Forelimb muscle (tissue), 1 donor: ENCODE data around the gene KRT33A. TPM values are rescaled to one million over a fixed set of nuclear protein-coding genes. Genes with fewer than 3 reads are reported as not detected.
"Not testable (repeated sequence)": the region's sequence is repeated elsewhere in the genome, so short reads cannot be mapped to it uniquely, and the experiment has no call there.

Experiments
- DNase-seq: peaks from one replicate; pipeline ENCODE4 v3.0.0-alpha.2; 2013; ENCODE audit warnings: low read depth
- polyA plus RNA-seq: library from polyadenylated mRNA; unstranded; fragments of 120-200 nt; gene quantifications from one replicate; pipeline ENCODE4 v1.2.1, GENCODE V29; 2013; ENCODE audit not compliant: insufficient read length

Gene KRT33A
- not detected for polyA plus RNA-seq

DNA sequence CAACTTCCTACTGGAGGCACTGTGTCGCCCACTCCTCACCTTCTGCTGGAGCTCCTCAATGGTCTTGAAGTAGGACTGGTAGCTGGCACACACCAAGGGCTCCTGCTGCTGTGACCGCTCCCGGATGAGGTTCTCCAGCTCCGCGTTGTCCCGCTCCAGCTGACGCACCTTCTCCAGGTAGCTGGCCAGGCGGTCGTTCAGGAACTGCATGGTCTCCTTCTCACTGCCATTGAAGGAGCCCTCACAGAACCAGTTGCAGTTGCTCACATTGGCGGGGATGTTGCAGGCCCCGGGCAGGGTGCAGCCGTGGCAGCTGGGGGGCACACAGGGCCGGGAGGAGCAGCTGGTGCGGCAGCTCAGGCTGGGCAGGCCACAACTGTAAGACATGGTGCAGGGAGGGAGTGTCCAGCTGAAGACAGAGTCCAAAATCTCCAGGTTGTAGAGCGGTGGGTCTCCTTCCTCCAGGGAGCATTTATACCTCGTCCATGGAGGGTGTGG, at the start of gene KRT33A:
TSS of gene KRT33A (minus strand) at position 448 of the 498 bp plus-strand sequence. CDS start at position 387, 61 bp downstream.
- DNase-seq: not testable (repeated sequence)

DNA sequence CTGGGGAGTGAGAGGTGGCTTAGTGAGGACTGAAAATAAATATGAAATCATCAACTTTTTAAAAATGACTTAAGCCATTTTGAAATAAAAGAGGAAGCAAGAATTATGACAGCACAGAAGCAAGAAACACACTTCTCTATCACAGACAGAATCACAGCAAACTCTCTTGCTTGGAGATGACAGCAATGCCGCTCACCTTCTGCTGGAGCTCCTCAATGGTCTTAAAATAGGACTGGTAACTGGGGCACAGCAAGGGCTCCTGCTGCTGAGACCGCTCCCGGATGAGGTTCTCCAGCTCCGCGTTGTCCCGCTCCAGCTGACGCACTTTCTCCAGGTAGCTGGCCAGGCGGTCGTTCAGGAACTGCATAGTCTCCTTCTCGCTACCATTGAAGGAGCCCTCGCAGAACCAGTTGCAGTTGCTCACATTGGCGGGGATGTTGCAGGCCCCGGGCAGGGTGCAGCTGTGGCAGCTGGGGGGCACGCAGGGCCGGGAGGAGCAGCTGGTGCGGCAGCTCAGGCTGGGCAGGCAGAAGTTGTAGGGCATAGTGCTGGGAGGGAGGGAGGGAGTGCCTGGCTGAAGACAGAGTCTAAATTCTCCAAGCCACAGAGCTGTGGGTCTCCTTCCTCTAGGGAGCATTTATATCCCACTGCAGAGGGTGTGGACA, 46.5 kb upstream of the KRT33A start, which contains the start of gene KRT31:
TSS of gene KRT31 (minus strand) at position 613 of the 665 bp plus-strand sequence. CDS start at position 544, 69 bp downstream.
- no peak for DNase-seq

DNA sequence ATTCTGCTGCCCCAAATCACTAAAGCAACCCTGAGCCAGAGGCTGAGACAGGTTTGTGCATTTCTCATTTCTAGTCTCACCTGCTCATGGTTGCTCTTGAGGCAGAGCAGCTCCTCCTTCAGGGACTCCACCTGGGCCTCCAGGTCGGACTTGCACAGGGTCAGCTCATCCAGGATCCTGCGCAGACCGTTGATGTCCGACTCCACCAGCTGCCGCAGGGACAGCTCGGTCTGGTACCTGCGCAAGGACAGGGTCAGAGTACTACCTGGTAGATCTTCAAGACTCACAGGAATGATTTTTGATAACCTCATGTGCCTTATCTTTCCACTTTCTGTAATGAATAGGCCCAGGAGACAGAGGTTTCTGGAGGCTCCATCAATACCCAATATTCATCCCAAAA, 45.7 kb upstream of the KRT33A start:
- no peak for DNase-seq

DNA sequence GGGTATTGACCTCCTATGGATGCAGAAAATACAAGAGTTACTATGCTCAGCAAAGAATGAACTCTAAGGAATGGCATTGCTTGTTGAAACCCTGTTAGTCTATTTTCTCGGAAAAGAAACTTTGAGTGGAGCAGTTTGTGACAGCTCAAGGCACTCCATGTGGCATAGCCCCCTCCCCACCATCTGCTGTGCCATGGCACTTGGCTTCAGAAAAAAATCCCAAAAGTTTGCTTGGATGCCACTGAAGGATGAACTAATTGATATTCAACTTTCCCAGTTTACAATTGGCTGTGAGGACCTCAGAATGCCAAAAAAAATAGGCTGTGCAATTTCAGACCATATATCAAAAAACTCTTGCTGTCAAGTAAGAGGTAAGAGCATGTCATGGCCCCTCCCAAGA, 45.0 kb upstream of the KRT33A start:
- no peak for DNase-seq

DNA sequence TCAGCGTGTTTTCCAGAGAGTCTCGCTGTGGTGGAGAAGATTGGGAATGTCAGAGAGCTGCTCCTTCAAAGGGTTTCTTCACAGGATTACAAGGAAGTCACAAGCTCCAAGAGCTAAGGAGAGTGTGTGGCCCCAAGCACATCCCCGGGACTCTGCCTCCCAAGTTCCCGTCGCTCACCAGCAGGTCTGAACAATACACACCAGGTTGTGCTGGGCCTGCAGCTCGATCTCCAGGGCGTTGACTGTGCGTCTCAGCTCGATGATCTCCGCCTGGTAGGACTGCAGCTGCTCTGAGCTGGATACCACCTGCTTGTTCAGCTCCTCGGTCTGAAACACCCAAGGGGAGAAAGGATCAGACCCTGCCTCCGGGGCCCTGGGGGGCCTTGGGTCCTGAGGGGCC, 44.4 kb upstream of the KRT33A start:
- not testable (repeated sequence) for DNase-seq

DNA sequence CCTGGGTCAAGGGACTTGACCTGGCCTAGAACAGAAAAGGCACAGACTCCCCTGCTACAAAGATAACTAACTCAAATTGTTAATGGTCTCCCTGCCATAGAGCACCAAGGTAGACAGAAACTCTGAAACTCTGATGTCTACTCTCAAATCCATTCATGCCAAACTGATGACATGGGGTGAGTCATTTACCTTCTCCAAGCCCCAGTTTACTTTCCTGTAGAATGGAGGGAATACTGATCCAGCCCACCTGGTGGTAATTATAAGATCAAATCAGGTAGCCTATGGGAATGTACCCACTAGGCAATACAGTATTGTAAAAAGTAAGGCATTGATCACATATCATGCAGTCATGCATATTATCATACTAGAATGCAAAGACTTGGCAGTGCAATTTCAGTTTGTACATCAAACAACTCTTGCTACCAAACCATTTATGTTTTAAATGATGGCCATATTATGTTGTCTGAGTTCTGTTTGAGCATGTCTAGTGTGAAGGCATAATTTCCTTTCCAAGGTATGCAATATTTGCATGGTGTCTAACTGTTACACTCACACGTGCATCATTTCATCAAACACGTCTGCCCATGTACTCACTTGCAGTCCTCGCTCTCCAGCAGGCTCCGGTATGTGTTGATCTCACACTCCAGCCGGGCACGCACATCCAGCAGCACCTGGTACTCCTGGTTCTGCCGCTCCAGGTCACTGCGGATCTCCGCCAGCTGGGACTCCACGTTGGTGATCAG, 43.8 kb upstream of the KRT33A start:
- no peak for DNase-seq

DNA sequence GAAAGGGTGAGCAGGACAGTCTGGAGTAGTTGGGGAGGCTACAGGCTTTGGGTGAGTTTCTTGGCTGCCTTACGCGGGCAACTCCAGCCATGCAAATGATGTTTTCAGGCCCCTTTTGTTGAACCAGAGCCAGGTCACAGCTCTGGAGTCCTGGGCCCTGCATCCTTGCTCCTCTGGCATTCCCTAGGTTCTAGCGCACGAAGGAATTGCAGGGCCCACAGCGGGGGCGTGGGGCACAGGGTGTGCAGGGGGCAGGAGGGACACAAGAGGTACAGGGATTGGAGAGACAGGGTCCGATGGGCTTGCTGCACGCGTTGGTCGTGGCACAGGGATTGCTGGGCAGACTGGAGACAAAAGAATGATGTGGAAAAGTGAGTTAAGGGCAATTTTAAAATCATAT, 43.2 kb upstream of the KRT33A start:
- DNase-seq: no peak

DNA sequence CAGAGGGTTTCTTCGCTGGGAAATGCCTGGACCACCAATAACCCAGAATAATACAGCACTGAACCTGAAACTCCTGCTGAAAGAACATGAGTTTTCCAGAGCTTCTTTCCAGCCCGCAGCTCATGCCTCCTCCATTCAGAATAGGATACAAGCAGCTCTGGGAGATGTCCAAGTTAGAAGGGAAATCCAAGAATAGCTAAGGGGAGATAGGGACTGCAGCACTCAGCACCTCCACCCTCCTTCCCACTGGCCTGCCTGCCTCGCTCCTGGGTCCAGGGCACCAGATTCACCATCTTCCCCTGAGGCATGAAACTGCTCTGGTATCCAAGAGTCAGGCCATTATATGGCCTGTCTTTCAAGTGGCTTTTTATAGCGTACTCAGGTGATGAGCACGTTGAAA, 42.7 kb upstream of the KRT33A start:
- DNase-seq: no peak

DNA sequence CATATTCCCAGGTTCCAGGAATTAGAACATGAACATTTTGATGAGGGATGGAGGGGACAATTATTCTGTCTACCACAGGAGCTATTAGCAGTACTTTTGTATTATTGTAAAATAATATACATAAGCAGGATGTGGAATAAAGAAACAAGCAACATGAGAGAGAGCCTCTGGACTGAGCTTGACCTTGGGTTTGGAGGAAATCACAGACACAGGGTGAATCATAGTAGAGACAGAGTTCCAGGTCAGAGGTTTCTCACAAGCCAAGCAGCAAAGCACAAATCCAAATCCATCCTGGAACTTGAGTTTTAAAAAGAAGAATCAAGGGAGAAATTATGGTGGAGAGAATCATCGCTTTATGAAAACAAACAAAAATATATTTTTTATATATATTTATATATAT, 41.6 kb upstream of the KRT33A start:
- DNase-seq: no peak

DNA sequence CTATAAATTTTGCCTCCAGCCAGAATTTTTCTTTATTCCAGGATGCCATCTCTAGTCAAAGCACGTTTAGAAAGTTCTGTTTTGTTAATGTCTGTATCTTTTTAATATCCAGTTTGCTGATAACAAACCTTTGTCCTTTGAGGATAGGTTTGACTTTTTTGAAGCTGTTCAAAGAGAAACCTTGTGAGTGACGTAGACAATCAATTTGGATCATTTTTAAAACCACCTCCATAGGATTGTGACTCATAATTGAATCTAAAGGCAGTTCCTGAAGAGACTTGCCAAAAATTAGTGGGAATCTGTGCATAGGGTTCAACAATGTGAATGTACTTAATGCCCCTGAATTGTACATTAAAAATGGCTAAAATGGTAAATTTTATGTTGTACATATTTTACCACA, 40.9 kb upstream of the KRT33A start:
- no peak for DNase-seq

DNA sequence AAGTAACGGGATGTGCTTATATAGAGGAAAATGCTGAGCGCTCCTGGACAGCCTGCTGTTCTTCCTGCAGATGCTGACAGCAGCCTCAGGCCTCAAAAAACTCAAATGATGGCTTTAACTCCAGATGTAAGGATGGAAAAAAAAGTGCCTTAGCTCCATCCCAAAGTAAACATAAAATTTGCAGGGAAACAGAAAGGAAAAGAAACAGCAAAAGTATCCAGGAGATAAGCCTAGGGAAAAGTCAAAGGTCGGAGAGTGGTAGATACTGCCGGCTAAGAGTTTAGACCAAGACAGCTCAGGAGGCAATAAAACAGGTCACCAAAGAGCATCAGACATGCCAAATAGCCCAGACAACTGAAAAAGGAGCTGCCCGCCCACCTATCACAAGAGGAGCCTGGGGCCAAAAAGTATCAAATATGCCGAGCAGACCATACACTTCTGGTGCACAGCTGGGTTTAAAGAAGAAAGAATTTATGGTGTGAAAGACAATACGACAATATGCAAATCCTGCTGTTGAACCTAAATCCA, 39.8 kb upstream of the KRT33A start:
- DNase-seq: no peak

DNA sequence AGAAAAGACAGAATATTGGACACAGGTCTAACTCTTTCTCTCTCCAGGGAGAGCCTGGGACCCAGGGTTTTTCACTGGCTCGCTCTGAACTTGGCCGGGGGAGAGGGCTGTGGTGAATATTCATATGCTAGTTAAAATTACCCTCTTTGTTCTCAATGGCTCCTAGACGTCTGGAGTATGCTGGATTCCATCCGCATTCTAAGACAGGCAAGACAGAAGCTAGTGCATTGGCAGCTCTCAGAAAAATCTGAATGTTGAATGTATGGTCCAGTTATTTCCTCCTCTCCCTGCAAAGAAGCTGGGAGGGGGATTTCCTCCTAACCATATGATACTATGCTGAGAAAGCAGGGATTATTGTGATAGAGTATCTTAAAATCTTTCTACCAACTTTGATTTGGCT, 37.0 kb upstream of the KRT33A start:
- DNase-seq: no peak

DNA sequence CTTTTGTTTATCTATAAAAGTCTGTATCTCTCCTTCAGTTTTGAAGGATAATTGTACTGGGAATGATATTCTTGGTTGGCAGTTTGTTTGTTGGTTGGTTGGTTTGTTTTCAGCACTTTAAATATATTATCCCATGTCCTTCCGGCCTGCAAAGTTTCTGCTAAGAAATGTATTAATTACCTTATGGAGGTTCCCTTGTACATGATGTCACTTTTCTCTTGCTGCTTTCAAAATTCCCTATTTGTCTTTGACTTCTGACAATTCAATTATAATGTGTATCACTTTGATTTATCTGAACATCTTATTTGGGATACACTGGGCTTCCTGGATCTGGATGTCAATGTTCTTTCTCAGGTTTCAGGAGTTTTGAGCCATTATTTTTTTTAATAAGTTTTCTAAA, 35.6 kb upstream of the KRT33A start:
- DNase-seq: no peak

DNA sequence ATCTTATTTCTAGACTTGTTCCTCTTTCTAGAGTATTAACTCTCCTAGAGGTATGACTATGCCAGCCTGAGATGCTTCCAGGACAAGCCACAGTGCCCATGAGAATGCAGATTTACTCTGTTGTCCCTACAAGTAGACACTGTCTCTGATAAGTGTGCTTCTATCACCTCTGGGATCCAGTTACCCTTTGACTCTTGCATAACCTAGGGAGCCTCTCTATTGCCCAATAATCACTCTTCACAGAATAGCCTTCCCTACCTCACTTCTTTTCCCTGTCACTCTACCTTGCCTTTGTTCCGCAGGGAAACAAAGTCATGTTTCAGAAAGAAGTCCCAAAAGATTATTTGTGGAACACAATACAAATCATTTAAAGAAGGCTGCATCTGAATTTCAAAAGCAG, 33.1 kb upstream of the KRT33A start:
- DNase-seq: no peak

DNA sequence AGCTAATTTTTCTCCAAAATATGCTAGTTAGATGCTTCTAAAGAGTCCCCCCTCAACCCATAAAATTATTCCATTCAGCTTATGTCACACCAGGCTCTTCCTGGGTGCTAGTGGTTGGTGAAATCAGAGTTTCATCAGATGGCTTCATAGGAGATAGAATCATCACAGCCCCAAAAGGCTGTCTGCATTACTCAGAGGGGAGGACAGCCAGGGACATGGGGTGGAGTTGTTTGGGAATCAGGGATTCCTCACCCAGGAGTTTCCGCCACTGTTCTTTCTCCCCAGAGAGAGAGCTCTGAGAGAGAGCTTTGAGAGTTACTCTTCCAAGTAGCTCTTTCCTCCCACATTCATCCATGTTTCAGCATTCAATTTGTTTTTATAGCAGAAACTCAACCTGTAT, 31.8 kb upstream of the KRT33A start:
- DNase-seq: no peak

DNA sequence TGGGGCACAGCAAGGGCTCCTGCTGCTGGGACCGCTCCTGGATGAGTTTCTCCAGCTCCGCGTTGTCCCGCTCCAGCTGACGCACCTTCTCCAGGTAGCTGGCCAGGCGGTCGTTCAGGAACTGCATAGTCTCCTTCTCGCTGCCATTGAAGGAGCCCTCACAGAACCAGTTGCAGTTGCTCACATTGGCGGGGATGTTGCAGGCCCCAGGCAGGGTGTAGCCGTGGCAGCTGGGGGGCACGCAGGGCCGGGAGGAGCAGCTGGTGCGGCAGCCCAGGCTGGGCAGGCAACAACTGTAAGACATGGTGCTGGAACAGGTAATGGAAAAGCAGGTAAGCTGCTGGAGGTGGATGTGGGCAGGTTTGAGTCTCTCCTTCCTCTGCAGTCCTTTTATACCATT, 31.3 kb upstream of the KRT33A start, which contains the start of gene KRT34:
TSS of gene KRT34 (minus strand) at position 364 of the 400 bp plus-strand sequence. CDS start at position 304, 60 bp downstream.
- not testable (repeated sequence) for DNase-seq

DNA sequence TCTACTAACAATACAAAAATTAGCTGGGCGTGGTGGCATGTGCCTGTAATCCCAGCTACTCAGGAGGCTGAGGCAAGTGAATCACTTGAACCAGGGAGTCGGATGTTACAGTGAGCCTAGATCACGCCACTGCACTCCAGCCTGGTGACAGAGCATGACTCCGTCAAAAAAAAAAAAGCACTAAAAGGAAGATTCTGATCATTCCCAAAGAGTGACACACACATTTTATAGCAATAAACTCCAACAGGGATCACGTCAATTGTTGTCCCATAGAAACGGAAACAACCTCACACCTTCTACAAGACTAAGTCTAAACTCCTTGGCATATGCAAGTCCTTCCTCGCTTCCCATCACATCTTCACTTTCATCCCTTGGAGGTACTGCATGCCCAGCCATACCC, 29.5 kb upstream of the KRT33A start:
- not testable (repeated sequence) for DNase-seq

DNA sequence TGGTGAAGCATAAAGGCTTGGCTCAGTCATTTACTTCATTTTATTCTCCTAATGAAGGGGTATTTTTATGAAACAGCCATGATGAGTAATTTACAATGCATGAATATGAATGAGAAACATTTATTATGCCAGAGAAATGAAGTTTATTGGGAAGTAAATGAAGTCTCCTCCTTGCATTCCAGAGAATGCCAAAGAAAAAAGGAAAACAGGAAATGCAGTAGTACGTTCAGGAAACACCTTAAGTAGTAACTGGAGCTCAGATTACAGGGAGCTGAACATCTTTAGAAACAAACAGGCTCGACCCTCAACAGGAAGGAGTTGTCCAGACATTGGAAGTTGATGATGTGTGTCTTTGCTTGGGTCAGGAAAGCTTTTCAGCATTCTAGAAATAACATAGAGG, 26.9 kb upstream of the KRT33A start:
- DNase-seq: no peak

DNA sequence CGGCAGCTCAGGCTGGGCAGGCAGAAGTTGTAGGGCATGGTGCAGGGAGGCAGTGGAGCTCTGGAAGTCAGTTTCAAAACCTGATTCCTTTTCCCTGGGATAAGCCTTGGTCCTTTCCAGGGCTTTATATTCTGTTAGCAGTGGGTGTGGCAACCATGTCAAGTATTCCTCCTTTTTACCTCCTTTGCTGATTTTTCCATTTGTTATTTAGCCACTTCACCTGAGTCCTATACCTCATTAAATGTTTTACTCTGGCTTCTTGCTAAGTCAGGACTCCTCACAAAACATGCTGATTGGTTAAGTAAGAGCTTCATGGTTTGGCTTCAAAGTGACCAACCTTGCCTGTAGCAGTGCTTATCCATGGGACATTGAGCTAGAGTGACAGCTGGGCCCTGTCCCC, 19.1 kb upstream of the KRT33A start, which contains the start of gene KRT33B:
TSS of gene KRT33B (minus strand) at position 101 of the 400 bp plus-strand sequence. CDS start at position 38, 63 bp downstream.
- DNase-seq: no peak

DNA sequence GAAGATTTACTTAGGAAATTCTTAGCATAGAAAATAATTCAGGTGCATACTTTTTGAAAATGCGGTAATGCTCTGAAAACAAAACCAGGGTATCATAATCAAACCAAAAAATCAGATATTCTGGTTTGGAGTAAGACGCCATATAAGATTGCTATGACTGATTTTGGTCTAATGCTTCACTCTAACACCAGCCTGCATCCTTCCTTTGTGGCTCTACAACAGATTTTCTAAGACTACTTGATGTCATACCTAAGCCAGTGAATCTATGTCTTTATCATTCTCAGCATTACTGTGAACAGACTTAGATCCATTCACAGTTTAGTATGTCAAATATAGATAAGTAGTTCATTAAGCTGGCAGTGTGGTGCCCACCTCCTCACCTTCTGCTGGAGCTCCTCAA, 18.4 kb upstream of the KRT33A start:
- no peak for DNase-seq

DNA sequence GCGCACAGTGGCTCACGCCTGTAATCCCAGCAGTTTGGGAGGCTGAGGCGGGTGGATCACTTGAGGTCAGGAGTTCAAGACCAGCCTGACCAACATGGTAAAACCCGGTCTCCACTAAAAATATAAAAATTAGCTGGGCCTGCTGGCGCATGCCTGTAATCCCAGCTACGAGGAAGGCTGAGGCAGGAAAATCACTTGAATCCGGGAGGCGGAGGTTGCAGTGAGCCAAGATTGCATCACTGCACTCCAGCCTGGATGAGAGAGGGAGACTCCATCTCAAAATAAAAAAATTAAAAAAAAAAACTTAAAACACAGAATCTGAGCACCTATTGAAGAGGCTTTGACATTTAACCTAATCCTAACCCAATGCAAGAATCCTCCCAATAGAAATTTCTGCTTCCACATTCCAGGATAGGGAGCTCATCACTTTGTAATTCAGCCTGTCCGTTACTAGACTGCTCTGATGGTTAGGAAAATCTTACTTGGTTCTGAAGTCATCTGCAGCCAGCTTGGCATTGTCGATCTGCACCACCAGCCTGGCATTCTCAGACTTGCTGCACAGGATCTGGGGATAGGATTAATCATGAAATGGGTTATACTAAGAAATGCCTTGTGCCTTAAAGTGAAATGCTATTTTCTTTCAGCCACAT, 16.9 kb upstream of the KRT33A start:
- DNase-seq: no peak

DNA sequence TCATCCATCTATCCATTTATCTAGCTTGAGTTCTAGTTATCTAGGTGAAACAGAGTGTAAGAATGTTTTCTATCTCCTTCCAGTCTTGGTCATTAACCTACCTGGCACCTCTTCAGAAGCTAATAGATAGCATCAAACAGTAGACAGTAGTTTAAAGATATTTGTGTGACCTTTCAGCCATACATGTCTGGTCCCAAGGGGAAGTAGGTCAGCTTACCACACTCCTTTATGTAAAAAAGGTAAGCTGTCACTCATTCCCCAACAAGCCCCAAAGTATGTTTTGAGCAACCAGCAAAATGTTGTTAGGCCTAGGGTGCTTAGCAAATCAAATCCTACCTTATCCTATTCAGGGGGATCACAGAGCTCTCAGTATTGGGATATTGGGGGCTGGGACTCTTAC, 15.4 kb upstream of the KRT33A start:
- DNase-seq: no peak
